Measurements from ENCODE around the gene TTYH1. TPM values are rescaled to one million over a fixed set of nuclear protein-coding genes. Genes with fewer than 3 reads are reported as not detected.

Gene TTYH1
- total RNA-seq, 3 donors from 2014 or later: 0.55 to 8.7 (median 1.3) TPM

GRCh38 chr19:54435551-54436016, 20.3 kb downstream of the TTYH1 start:
- DNase-seq (no peak), ATAC-seq (no peak)
- Histone ChIP-seq H3K9me3 (no peaks in the 10 kb centered on the region), H3K4me1 (ENCODE audit: low read depth) (peaks cover 2% of the 10 kb centered on the region), H3K36me3 (ENCODE audit: low read depth) (no peaks in the 10 kb centered on the region), H3K4me3 (no peak overlapping the region)
- TF ChIP-seq CTCF (IDR thresholded peaks at IDR 0.05): no peak
- intact Hi-C loops (cut with DNase I, micrococcal nuclease): no loop called here

- Histone ChIP-seq H3K4me3 (no peak overlapping the region), H3K4me1 (ENCODE audit: low read depth) (no peaks in the 10 kb centered on the region), H3K36me3 (ENCODE audit: low read depth) (no peaks in the 10 kb centered on the region), H3K9me3 (no peaks in the 10 kb centered on the region)
- no peak for TF ChIP-seq CTCF (IDR thresholded peaks at IDR 0.05)
- intact Hi-C loops (cut with DNase I, micrococcal nuclease): no loop called here
- DNase-seq: peak in 1 of 3 donors; percentile 43
- no peak for ATAC-seq
These were observed 20.8 kb downstream of the TTYH1 start for GRCh38 chr19:54436031-54436523.

GRCh38 chr19:54436628-54437252, 21.5 kb downstream of the TTYH1 start:
- ATAC-seq (no peak), DNase-seq (peak in 1 of 3 donors; percentile 32)
- Histone ChIP-seq H3K4me3 (no peak overlapping the region), H3K9me3 (no peaks in the 10 kb centered on the region), H3K4me1 (ENCODE audit: low read depth) (no peaks in the 10 kb centered on the region), H3K36me3 (ENCODE audit: low read depth) (no peaks in the 10 kb centered on the region)
- intact Hi-C loops (cut with DNase I, micrococcal nuclease): no loop called here
- TF ChIP-seq CTCF (IDR thresholded peaks at IDR 0.05): no peak

GRCh38 chr19:54439174-54439851, 24.0 kb downstream of the TTYH1 start:
- Histone ChIP-seq H3K36me3 (ENCODE audit: low read depth) (no peaks in the 10 kb centered on the region), H3K9me3 (no peaks in the 10 kb centered on the region), H3K4me3 (no peak overlapping the region), H3K4me1 (ENCODE audit: low read depth) (no peaks in the 10 kb centered on the region)
- intact Hi-C loops (cut with DNase I, micrococcal nuclease): no loop called here
- peak in 2 of 3 donors; percentile 36 to 59 for DNase-seq
- ATAC-seq: peak; percentile 75
- no peak for TF ChIP-seq CTCF (IDR thresholded peaks at IDR 0.05)

- no peaks in the 10 kb centered on the region for H3K36me3 ChIP-seq (ENCODE audit: low read depth)
- DNase-seq (no peak), ATAC-seq (no peak)
- no peak for TF ChIP-seq CTCF (IDR thresholded peaks at IDR 0.05)
- peaks cover 6% of the 10 kb centered on the region for H3K4me1 ChIP-seq (ENCODE audit: low read depth)
- H3K4me3 ChIP-seq: no peak overlapping the region
- no peaks in the 10 kb centered on the region for H3K9me3 ChIP-seq
- intact Hi-C loops (cut with DNase I, micrococcal nuclease): no loop called here
These were observed 25.4 kb downstream of the TTYH1 start for GRCh38 chr19:54440641-54441040.
